ENCODE measurements around the gene DOCK4. TPM values are rescaled to one million over a fixed set of nuclear protein-coding genes. Genes with fewer than 3 reads are reported as not detected.
A peak's percentile ranks its signal among the peaks of the same experiment; 100 is the strongest.

DOCK4 gene
- total and polyA plus RNA-seq, 2 donors from 2014 or later, result 3.2 to 38.9 TPM

- FAIRE-seq (no peak), DNase-seq (peak in 2 of 5 donors; percentile 3 to 12)
- Histone ChIP-seq H3K9me3 (ENCODE audit: control insufficient read depth in 2 of 3, insufficient read depth in 1 of 3, low read length in 3 of 3) (no peaks in the 10 kb centered on the region), H3K27me3 (ENCODE audit: control insufficient read depth, insufficient read depth, low read length) (no peaks in the 10 kb centered on the region), H3K4me1 (ENCODE audit: control insufficient read depth in 2 of 3, insufficient read depth in 2 of 3, low read depth in 1 of 3, low read length in 3 of 3) (no peaks in the 10 kb centered on the region), H3K36me3 (ENCODE audit: control insufficient read depth in 2 of 3, insufficient read depth in 3 of 3, low read length in 3 of 3) (no peaks in the 10 kb centered on the region), H3K4me3 (ENCODE audit: low read length in 3 of 3) (no peak overlapping the region), H3K27ac (ENCODE audit: low read depth in 2 of 2, low read length in 2 of 2) (no peak overlapping the region), H3K9ac (ENCODE audit: low read length in 3 of 3) (no peak overlapping the region)
- TF ChIP-seq CTCF (IDR thresholded peaks at IDR 0.05; ENCODE audit: borderline replicate concordance, extremely low read depth, insufficient read depth), result no peak
- intact Hi-C loops (cut with DNase I), result no loop called here
Observed at GRCh38 chr7:111711426-111712065, 494.7 kb downstream of the DOCK4 start.

- Histone ChIP-seq H3K36me3 (ENCODE audit: control insufficient read depth in 2 of 3, insufficient read depth in 3 of 3, low read length in 3 of 3) (no peaks in the 10 kb centered on the region), H3K9ac (ENCODE audit: low read length in 3 of 3) (no peak overlapping the region), H3K27ac (ENCODE audit: low read depth in 2 of 2, low read length in 2 of 2) (no peak overlapping the region), H3K4me3 (ENCODE audit: low read length in 3 of 3) (no peak overlapping the region), H3K4me1 (ENCODE audit: control insufficient read depth in 2 of 3, insufficient read depth in 2 of 3, low read depth in 1 of 3, low read length in 3 of 3) (no peaks in the 10 kb centered on the region), H3K27me3 (ENCODE audit: control insufficient read depth, insufficient read depth, low read length) (no peaks in the 10 kb centered on the region), H3K9me3 (ENCODE audit: control insufficient read depth in 2 of 3, insufficient read depth in 1 of 3, low read length in 3 of 3) (no peaks in the 10 kb centered on the region)
- no peak for DNase-seq
- no peak for TF ChIP-seq CTCF (IDR thresholded peaks at IDR 0.05; ENCODE audit: borderline replicate concordance, extremely low read depth, insufficient read depth)
- no peak for FAIRE-seq
- intact Hi-C loops (cut with DNase I), result no loop called here
Observed at GRCh38 chr7:111710839-111711380, 495.3 kb downstream of the DOCK4 start.

DNA sequence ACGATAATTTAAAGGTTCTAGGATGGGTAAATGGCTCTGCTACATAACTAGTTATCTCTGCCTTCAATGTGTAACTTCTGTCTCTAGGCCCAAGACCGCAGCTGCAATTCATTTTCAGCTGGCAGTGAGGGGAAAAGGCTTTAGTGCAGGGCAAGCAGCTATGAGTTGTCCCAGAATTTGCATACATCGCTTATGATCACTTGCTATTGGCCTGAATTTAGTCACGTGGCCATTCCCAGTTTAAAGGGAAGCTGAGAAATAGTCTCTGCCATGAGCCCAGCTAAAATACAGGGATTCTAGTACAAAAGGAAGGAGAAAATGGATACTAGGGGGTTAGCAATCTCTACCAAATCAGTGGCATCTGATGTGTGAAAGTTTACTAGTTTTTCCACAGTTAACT is 498.1 kb downstream of the DOCK4 start:
- Histone ChIP-seq H3K27me3 (ENCODE audit: control insufficient read depth, insufficient read depth, low read length) (no peaks in the 10 kb centered on the region), H3K4me1 (ENCODE audit: control insufficient read depth in 2 of 3, insufficient read depth in 2 of 3, low read depth in 1 of 3, low read length in 3 of 3) (no peaks in the 10 kb centered on the region), H3K9me3 (ENCODE audit: control insufficient read depth in 2 of 3, insufficient read depth in 1 of 3, low read length in 3 of 3) (no peaks in the 10 kb centered on the region), H3K27ac (ENCODE audit: low read depth in 2 of 2, low read length in 2 of 2) (no peak overlapping the region), H3K36me3 (ENCODE audit: control insufficient read depth in 2 of 3, insufficient read depth in 3 of 3, low read length in 3 of 3) (no peaks in the 10 kb centered on the region), H3K9ac (ENCODE audit: low read length in 3 of 3) (no peak overlapping the region), H3K4me3 (ENCODE audit: low read length in 3 of 3) (no peak overlapping the region)
- intact Hi-C loops (cut with DNase I), result no loop called here
- DNase-seq (no peak), FAIRE-seq (no peak)
- no peak for TF ChIP-seq CTCF (IDR thresholded peaks at IDR 0.05; ENCODE audit: borderline replicate concordance, extremely low read depth, insufficient read depth)

Measured in kidney (tissue), 14 donors.